IPS DF 4.7 (cell line): ENCODE results near the gene OBSL1.

Experiments
- DNase-seq: peaks from one replicate; pipeline ENCODE4 v3.0.0-alpha.2; 2013; ENCODE audit warnings: low spot score; ENCODE audit errors: extremely low read depth

The OBSL1 gene

DNA sequence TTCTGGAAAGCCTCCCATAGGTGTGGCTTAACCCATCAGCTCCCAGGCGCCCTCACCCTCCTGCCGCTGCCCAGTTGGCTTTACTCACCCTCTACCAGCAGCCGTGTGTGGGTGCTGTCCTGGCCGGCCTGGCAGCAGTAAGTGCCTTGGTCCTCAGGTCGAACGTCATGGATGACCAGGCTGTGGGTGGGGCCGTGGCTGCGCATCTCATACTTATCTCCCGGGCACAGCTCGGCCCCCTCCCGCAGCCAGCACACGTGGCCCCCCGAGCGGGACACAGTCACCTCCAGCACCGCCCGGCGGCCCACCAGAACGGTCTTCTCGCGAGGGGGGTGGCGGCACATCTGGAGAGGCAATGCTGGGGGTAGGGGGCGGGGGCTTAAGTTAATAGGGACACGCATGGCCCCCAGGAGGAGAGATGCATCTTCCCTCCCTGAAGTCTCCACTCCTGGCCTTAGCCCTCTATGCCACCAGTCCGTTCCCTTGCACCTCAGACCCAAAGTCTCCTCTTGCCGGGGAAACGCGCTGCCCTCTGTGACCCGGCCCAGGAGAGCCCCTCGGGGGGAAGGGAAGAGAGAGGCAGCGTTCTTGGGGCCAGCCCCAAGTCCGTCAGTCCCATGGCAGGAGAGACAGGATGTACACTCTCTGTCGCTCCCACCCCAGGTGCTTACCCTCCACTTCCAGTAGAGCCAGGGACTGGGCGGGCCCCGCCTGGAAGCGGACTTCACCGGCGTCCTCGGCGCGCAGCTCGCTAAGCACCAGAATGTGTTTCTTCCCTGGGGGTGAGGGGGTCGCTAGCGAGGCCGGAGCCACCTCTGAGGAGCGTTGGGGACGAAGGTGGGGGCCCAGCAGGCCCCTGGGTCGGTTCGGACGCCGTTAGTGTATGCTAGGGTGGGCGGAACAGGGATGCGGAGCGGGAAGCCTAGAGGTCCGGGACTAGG lies 19.6 kb downstream of the OBSL1 start:
- no peak for DNase-seq

- DNase-seq, result no peak
Observed at GRCh38 chr2:219549619-219550018, 21.7 kb downstream of the OBSL1 start.

- DNase-seq, result no peak
Observed at GRCh38 chr2:219548990-219549389, 22.3 kb downstream of the OBSL1 start.

DNA sequence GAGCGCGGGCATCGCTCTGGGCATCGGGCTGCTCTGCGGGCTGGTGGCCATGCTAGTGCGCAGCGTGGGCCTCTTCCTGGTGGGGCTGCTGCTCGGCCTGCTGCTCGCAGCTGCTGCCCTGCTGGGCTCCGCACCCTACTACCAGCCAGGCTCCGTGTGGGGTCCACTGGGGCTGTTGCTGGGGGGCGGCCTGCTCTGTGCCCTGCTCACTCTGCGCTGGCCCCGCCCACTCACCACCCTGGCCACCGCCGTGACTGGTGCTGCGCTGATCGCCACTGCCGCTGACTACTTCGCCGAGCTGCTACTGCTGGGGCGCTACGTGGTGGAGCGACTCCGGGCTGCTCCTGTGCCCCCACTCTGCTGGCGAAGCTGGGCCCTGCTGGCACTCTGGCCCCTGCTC lies 23.7 kb downstream of the OBSL1 start:
- no peak for DNase-seq

GRCh38 chr2:219545943-219546352 lies 25.4 kb downstream of the OBSL1 start:
- DNase-seq, result no peak

GRCh38 chr2:219545295-219545942 lies 25.9 kb downstream of the OBSL1 start:
- DNase-seq, result no peak

- no peak for DNase-seq
Observed at GRCh38 chr2:219544567-219544966, 26.8 kb downstream of the OBSL1 start.

GRCh38 chr2:219543596-219544358 lies 27.6 kb downstream of the OBSL1 start, which contains the start of the genes CHPF and TMEM198:
CHPF (minus strand) TSS chr2:219543809; CDS start chr2:219543538, 271 bp downstream.
TMEM198 (plus strand) TSS chr2:219544028; CDS start chr2:219544728, 700 bp downstream.
- peak; percentile 80 for DNase-seq

DNA sequence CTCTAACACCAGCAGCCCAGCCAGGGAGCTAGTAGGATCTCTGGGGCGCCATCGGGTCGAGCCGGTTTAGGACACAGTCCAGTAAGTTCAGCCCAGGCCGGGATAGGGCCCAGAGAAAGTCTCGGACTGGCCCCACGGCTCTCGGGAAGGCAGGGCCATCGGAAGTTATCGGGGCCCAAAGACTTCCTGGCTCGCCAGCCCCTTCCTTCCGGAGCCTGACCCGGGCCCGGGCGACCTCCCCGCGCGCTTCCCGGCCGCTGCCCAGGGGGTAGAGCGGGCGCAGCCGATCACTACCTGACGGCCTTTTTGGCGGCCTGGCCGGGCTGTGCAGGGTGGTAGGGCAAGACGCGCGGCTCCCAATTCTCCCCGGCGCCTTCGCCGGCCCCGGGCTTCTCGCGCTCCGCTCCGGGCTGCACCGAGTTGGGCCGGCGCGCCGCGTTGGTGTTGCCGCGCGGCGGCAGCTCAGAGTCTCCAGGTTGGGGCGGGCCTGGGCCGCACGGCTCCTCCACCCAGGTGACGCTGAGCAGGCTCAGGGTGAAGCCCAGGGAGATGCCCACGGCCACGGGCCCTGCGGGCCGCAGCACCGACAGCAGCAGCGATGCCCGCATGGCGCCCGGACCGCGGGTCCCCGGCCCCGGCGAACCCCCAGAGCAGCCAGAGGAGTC lies 28.3 kb downstream of the OBSL1 start:
- no peak for DNase-seq

- peak; percentile 87 for DNase-seq
Observed at GRCh38 chr2:219541611-219542180, 29.6 kb downstream of the OBSL1 start.

GRCh38 chr2:219540784-219541504 lies 30.4 kb downstream of the OBSL1 start:
- no peak for DNase-seq

DNA sequence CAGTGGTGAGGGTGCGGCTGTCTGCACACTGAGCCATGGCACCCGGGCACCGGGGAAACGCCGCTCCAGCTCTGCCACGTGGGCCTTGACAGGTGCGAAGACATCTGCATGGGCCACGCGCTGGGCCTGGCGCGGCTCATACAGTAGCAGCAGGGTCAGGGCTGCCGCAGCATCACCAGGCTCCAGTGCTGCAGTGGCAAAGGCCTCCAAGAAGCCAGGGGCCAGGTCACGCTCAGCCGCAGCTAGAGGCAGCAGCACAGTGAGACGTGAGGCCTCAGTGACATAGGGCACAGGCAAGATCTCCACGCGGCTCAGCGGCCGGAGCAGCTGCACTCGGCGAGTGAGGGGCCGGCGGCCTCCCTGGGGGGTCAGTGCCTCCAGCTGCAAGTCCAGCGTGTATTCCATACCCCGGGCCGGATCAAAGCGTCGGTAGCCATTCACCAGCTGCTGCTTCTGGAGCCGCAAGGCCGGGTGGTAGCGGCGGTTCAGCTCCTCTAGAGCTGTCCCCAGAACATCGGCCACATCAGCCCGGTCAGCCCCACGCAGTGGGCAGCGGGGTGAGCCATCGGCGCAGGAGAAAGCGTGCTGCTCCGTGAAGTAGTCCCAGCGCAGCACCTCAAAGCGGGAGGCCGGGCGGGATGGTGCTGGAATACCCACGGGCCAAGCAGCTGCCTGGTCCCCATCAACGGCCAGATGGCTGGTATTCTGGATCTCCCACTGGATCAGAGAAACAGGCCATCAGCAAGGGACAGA lies 31.2 kb downstream of the OBSL1 start:
- no peak for DNase-seq

GRCh38 chr2:219538956-219539788 lies 32.2 kb downstream of the OBSL1 start:
- DNase-seq, result no peak

DNA sequence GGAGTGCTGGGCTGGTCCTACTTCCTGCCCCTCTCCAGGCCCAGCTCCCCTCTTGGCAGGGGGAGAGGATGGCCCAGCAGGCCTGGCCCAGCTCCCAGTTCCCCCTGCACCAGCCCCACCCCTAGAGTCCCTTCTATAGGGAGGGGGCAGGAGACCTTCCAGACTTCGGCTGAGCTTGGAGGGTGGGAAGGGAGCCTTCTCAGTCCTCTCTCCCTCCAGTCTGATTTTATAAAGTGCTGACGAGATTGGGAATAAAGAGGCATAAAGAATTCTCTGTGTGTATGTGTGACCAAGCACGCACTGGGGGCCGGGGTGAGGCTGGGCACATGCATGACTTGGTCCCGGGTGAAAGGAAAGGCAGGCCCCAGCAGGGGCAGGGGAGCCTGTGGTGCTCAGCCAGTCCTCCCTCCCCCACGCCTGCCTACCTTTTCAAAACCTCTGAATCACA lies 32.8 kb downstream of the OBSL1 start:
- DNase-seq, result no peak

DNA sequence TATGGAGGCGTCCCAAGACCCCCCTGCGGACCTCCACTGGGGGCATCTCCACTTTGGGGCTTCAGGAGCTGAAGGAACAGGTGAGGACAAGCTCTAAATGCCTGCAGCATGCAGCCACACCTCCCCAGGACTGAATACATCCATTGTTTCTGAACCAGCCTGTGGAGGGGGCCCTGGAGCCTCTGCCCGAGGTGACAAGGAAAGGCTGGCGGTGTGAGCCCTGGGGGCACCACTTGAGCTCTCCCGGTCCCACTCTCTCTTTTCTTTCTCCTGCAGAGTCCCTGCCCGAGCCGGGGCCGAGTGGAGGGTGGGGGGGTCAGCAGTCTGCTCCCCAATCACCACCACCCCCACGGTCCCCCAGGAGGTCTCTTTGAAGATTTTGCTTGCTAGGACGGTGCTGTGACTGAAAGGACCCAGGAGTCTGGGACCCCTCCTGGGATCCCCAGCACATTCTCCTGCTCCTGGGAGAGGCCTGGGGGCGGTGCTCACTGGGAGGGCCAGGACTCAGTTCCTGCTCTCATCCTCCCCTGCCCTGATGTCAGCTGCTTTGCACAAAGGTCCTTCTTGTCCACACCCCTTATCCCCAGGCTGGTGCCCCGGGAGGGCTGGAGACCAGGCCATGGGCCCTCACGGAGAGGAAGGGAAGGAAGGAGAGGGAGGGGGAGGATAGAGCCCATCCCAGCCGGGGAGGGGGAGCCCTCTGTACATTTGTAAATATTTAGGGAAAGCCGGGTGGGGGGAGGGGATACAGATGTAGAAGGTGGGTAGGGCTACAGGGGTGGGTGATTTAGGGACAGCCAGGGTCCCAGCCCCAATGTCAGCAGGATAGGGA lies 33.5 kb downstream of the OBSL1 start:
- DNase-seq, result no peak

DNA sequence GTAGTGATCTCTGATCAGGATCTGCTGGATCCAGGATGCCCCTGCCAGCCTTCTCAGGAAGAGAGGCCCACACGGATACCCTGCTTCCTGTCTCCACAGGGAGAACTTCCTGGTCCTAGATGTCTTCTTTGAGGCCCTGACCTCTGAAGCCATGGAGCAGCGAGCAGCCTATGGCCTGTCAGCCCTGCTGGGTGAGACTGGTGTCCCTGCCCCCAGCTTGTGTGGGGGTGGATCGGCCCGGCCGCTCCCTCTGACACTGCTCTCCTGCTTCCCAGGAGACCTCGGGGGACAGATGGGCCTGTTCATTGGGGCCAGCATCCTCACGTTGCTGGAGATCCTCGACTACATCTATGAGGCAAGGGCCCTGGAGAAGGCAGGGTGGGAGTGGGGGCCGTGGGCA lies 34.4 kb downstream of the OBSL1 start:
- no peak for DNase-seq

DNA sequence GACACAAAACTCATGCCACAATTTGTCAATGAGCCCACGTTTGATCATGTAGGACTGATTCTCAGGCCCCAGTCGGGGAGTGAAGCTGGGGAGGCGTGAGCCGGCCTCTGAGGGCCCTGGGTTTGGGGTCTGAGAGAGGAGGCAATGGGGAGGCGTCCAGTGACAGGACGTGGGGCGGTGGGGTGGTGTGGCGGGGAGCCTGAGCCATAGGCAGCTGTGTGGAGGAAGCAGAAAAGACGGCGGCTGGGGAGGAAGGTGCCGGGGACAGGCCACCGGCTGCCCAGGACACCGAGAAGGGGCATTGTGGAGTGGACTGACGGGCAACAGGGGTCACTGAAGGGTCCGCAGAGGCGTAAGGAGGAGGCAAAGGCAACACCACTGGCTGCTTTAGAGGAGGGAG lies 34.9 kb downstream of the OBSL1 start:
- DNase-seq, result no peak
